Measurements from ENCODE around the gene CD83.

GRCh38 chr6:14083262-14083661 lies 34.3 kb upstream of the CD83 start:
- TF ChIP-seq CTCF (IDR thresholded peaks at IDR 0.05) (no peak), POLR2A (IDR thresholded peaks at IDR 0.05) (no peak)

Measured in uterus (tissue), 2 donors.